Stimulated activated CD4-positive, alpha-beta T cell treated with anti-CD3 and anti-CD28 coated beads, TNF-alpha, amount 100 ng/mL, for 4 hours (primary cell): ENCODE results near the gene IL4.

ENCODE experiments used
- DNase-seq, 3 experiments: peaks; one replicate each; pipeline ENCODE4 v3.0.0-alpha.2; 2020; ENCODE audit warnings: low read depth in 3 of 3

IL4 gene

DNA sequence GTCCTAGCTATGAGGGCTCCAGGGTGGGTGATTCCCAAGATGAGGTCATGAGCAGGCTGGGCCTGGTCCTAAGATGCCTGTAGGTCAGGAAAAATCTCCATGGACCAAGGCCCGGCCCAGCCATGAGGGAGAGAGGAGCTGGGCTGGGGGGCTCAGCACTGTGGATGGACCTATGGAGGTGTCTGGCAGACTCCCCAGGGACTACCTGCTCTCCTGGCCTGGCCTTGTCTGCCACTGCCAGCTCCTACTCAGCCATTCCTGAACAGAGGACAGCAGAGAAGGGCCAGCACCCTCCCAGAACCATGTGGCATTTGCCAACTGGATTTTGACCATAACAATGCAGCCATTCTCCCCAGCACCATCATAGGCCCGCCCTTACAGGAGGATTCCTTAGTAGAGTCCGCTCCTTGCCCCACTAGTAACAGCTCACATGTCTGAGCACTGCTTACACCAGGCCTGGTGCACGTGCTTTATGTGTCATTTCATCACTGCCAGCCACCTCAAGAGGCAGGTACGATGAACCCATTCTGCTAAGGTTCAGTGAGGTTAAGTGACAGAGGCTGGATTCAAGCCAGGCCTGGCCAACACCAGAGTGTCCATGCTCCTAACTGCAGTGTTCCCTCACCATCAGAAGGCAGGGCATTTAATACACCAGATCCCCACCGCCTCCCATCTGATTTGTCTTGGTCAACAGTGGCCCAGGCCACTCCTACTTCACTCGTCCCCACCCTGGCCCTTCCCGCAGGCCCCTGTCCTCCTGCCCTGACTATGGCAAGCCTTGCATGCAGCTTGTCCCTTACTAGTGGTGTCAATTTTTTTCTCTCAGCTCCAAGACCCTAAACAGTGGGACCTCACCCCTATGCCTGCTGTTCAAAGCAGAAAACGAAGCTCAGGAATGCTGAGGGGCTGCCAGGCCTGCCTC is 15.1 kb upstream of the IL4 start:
- DNase-seq, result no peak

DNA sequence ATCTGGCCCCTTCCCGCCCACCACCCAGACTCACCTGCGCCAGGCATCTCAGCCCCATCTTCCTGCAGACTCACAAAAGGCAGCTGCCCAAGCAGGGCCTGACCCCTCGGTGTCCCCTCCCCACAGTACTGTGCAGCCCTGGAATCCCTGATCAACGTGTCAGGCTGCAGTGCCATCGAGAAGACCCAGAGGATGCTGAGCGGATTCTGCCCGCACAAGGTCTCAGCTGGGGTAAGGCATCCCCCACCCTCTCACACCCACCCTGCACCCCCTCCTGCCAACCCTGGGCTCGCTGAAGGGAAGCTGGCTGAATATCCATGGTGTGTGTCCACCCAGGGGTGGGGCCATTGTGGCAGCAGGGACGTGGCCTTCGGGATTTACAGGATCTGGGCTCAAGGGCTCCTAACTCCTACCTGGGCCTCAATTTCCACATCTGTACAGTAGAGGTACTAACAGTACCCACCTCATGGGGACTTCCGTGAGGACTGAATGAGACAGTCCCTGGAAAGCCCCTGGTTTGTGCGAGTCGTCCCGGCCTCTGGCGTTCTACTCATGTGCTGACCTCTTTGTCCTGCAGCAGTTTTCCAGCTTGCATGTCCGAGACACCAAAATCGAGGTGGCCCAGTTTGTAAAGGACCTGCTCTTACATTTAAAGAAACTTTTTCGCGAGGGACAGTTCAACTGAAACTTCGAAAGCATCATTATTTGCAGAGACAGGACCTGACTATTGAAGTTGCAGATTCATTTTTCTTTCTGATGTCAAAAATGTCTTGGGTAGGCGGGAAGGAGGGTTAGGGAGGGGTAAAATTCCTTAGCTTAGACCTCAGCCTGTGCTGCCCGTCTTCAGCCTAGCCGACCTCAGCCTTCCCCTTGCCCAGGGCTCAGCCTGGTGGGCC is 13.9 kb upstream of the IL4 start:
- DNase-seq, result no peak

DNA sequence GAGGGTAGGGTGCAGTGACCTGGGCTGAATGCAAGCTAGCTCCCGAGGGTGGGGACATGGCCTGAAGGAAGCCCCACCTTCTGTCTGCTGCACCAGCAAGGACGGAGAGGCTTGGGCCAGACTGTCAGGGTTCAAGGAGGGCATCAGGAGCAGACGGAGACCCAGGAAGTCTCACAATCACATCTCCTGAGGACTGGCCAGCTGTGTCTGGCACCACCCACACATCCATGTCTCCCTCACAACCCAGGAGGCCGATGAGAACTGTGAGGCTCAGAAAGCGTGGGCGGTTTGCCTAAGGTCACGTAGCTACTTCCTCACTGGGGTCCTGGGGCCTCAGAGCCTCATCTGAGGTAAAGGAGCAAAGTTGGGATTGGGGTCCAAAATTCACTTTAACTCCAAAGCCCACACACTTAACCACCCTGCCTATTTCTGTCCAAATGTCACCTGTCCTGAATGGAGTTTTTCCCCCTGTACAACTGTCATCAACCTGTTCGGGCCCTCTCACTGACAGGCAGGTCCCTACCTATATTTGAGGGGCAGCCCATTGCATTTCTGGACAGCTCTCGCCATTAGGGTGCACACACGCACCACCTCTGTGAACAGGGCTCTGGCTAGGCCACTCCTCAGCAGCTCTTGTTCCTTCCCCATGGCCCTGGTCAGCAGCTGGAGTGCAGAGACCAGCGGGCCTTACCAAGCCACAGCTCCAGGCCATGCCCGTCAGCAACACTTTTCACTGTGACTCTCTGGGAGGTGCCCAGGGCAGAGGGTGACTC is 12.4 kb upstream of the IL4 start:
- DNase-seq, result no peak

DNA sequence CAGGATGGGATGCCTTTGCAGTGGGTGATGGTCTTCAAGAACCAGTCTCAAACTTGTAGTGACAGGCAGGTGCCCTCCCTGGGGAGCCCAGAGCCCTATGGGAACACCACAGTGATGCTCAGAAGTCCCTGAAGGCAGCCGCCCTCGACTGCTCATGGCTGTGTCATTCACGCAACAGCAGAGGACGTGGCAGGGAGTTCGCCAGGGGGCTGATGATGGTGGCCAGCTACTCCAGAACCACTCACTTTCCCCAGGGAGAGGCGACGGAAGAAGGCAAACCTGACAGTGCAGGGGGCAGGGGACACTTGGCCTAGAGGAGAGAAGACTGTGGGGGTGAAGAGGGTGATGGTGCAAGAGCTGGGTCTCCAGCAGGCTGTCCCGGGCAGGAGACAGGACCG is 11.8 kb upstream of the IL4 start:
- DNase-seq, result no peak

- DNase-seq, result no peak
Measured at GRCh38 chr5:132662925-132663770, 10.6 kb upstream of the IL4 start.

DNA sequence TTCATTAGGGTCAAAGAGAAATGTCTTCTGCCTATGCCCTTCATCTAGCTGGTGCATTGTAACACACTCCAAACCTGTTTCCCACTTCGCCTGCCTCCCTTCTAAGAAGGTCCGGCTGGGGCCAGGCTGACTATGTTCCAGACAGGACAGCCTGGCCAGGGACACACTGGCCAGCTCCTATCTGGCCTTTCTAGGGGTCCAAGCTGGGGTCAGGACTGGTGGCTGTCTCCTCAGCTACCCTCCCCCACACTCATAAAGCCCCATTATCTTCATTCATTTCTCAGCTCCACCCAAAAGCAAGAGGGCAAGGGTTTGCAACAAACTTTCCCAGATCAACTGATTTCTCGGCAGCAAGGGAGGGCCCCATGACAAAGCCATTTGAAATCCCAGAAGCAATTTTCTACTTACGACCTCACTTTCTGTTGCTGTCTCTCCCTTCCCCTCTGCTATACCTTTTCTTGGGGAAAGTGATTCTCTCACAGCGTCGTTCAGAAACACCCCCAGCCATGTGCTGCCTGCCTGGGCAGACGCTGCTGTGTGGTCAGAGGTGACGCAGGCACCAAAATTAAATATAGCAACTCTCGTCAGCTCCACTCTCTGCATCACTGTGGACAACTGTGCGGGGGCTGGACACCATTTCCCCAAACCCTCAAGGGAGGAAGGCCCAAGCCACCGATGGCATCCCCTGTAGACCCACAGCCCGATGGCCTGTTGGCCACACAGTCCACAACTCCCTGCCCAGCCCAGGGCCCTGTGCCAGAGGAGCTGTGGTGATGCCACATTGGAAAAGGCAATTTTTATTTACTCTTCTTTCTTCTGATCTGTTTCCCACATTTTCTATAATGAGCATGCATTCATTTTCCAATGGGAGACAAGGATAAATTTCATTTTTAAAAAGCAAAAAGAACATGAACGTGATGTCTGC is 9.8 kb upstream of the IL4 start:
- DNase-seq, result no peak

DNA sequence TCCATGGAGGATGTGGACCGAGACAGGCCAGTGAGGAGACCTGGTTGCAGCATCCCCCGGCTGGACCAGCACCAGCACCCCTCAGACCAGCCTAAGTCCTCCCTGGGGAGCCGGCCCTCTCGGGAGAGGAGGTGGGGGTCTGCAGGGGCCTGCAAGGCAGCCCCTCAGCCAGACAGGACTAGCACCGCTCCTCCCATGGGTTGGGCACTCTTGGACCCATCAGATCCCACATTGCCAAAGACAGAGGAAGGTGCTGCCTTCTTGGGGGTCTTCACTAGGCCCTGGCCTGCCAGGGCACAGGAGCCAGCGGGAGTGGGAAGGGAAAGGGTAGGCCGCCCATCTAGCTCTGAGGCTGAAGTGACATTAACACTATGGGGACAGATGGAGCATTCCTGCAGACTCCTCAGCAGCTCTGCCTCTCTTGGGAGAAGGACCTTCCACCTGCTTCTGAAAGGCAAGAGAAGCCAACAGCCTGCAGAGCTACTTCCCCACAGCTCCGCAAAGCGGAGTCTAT is 9.0 kb upstream of the IL4 start:
- DNase-seq, result no peak

DNA sequence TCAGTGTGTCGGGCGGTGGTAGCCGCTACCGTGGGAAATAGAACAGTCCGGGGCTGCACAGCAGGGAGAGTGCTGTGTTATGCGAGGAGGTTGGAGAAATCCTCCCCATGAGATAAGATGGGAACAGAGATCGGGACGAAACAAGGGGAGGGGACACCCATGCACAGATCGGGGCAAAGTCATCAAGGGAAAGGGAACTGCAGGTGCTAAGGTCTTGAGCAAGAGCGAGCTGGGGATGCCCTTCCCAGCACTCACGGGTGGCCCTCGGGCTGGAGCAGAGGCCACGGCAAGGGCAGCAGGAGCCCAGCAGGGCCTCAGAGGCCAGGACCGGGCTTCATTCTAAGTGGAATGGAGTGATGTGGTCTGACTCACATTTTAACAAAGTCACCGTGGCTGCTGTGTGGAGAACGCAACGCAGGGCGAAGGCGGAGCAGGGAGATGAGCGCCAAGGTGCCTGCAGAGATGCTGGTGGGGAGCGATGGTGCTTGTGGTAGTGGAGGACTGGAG is 8.2 kb upstream of the IL4 start:
- DNase-seq, result no peak

DNA sequence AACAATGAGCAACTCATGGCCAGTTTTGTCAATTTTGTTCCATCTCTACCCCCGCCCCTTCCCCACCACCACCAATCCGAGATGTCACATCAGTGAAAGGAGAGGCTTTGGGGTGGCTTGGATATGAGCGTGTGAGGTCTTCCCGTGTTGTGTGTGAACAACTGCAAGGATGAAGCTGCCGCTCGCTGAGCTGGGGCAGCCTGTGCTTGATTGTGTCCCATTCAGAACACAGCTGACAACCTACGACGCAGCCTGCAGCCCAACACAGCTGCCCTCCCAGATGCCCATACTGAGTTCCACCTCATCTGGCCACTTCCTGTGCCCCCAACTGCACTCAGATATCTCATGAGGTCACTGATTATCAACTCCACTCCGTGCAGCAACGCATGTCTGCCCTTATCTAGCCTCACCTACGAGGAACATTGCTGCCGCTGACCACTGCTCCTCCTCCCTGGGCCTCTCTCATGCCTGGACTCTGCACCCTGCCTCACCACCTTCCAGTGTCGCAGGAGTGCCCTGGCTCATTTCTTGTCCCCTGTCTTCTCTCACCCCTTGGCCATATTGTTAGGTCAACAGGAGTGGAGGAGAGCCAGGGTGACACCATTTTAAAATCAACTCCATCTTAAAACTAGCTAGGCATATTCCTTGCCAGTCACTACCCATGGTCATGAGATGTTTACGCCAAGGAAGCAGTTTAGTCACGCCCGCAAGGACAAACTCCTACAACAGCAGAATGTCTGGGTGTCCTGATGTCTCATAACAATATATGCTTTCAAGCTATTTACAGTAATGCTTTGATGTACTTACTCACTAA is 7.3 kb upstream of the IL4 start:
- DNase-seq, result no peak

DNA sequence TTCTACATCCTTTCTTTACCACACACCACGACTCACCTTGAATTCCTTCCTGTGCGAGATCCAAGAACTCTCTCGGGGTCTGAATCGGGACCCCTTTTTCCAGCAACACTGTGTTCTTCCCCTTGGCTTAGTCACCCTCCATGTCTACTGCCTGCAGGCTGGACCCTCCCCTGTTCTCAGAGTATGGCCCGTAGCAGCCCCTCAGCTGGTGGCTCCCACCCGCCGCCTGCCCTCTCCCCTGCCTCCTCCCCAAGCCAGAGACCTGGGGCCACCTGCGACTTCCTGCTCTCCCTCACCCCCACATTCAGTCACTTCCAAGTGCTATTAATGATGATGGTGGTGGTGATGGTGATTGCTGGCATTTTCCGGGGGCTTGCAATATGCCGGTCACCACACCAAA is 6.5 kb upstream of the IL4 start:
- DNase-seq, result no peak

GRCh38 chr5:132667761-132668705 is 5.8 kb upstream of the IL4 start:
- DNase-seq, result no peak

DNA sequence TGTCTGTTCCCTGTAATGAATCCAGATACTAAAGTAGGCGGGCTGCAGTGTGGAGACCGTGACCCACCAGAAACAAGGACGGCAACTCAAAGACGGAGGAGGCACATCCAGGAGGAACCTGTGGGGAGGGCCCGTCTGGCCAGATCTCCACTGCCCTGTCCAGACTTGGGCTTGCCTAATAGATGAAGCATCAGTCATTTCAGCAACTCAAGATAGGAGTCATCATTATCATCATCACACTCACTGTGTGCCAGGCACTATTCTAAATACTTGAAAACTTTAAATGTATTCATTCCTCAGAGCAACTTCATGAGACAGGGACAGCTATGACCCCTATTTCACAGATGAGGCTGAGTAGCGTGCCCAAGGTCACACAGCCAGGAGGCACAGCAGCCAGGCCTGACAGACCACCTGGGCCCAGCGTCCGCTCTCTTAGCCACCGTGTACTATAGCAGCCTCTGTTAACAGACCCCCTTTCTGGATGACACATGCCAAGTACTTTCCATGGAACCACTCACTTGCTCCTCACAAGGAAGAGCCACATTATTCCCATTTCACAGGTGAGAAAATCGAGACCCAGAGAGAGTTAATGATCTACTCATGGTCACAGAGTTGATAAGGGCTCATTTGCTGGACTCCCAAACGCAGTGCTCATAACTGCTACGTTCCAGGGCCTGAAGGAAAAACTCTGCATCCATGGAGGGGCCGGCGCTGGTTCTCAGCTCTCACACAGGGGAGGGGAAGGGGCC is 4.9 kb upstream of the IL4 start:
- no peak for DNase-seq

DNA sequence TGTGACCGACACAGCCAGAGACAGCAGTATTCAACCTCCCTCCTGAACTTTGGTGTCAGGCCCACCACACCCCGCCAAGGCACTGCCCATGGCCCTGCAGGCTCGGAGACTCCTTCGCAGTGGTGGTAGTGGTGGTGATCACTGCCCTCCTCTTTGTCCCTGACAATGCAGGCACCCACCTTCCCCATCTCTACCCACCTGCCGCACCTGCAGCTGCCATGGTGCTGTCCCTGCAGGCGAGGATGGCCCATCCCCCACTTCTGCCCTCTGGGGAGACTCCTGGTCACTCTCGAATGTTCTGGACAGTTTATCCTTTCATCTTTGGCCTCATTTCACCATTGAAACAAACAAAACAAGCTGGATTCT is 4.4 kb upstream of the IL4 start:
- DNase-seq, result no peak

DNA sequence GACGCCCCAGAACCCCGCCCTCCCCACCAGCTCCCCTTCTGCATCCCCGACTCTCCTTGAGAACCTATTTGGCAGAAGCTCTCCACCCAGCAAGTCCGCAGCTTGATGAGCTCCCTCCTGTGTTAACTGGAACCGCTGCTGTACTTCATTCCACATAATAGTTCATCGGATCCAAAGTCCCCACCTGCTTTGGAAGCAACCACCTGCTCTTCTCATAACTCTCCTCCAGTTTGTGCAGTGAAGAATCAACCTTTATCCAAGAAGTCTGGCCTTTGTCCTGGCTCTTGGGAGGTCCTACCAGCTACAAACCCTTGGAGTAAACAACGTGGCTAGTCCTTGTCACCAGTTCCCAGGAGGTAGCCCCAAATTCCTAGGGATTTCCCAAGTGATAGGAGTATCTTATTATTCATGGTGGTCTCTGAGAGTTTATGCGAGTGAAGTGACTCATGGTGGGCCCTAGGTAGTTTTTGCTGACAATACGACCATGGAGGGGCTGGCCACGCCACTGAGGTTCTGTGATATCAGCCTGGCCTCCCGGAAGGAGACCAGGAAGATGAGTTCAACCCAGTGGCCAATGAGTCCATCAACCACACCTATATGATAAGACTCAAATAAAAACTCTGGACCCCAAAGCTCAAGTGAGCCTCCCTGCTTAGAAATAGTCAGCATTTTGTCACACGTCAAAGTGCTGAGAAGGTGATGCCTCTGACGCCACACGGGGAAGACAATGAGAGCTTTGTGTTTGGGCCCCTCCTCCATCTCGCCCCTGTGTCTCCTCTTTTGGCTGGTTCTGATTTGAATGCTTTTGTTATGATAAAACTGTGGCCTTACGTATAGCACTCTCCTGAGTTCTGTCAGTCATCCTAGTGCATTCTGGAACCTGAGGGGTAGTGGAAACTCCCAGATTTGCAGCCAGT is 3.6 kb upstream of the IL4 start:
- DNase-seq, result no peak

- no peak for DNase-seq
Measured at GRCh38 chr5:132671000-132671399, 2.8 kb upstream of the IL4 start.

GRCh38 chr5:132673488-132673887 is 301 bp upstream of the IL4 start:
- no peak for DNase-seq
